Measurements from ENCODE around the gene BTNL2.

GRCh38 chr6:32439602-32440214 lies 32.7 kb upstream of the BTNL2 start, which contains the start of gene HLA-DRA:
- TF ChIP-seq CTCF (IDR thresholded peaks at IDR 0.05; ENCODE audit: poor library complexity), result no peak
- TF ChIP-seq EZH2 (IDR thresholded peaks at IDR 0.05; ENCODE audit: borderline replicate concordance), result no peak
- TF ChIP-seq EZH2phosphoT487 (IDR thresholded peaks at IDR 0.05; ENCODE audit: low read depth, severe bottlenecking, unreplicated experiment), result no peak

All from hepatocyte (in vitro differentiated cells).